ENCODE measurements around the gene ZNF221.
"Not testable (repeated sequence)": the region's sequence is repeated elsewhere in the genome, so short reads cannot be mapped to it uniquely, and the experiment has no call there.

- TF ChIP-seq EZH2 (IDR thresholded peaks at IDR 0.05; ENCODE audit: borderline replicate concordance, insufficient read depth, low read depth, low read length, poor library complexity, severe bottlenecking) = not testable (repeated sequence)
- TF ChIP-seq, protein P1, sequence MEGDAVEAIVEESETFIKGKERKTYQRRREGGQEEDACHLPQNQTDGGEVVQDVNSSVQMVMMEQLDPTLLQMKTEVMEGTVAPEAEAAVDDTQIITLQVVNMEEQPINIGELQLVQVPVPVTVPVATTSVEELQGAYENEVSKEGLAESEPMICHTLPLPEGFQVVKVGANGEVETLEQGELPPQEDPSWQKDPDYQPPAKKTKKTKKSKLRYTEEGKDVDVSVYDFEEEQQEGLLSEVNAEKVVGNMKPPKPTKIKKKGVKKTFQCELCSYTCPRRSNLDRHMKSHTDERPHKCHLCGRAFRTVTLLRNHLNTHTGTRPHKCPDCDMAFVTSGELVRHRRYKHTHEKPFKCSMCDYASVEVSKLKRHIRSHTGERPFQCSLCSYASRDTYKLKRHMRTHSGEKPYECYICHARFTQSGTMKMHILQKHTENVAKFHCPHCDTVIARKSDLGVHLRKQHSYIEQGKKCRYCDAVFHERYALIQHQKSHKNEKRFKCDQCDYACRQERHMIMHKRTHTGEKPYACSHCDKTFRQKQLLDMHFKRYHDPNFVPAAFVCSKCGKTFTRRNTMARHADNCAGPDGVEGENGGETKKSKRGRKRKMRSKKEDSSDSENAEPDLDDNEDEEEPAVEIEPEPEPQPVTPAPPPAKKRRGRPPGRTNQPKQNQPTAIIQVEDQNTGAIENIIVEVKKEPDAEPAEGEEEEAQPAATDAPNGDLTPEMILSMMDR (IDR thresholded peaks at IDR 0.05) = not testable (repeated sequence)
Observed at GRCh38 chr19:43947412-43947811, 3.6 kb upstream of the ZNF221 start.
